Measurements from ENCODE around the gene PTPRM. TPM values are rescaled to one million over a fixed set of nuclear protein-coding genes. Genes with fewer than 3 reads are reported as not detected.

PTPRM gene
- total RNA-seq, 1 donor from 2014 or later: 131 TPM

GRCh38 chr18:7544686-7545085 is 22.4 kb upstream of the PTPRM start:
- no peak overlapping the region for H3K27ac Mint-ChIP-seq (ENCODE audit: unreplicated experiment)
- H3K27me3 Mint-ChIP-seq (ENCODE audit: low read depth): peaks cover 3% of the 10 kb centered on the region
- H3K4me3 Mint-ChIP-seq (ENCODE audit: unreplicated experiment): no peak overlapping the region
- H3K9me3 Mint-ChIP-seq (ENCODE audit: low read depth): no peaks in the 10 kb centered on the region
- no peaks in the 10 kb centered on the region for H3K4me1 Mint-ChIP-seq (ENCODE audit: low read depth)
- no peak for DNase-seq (ENCODE audit: low spot score)
- H3K36me3 Mint-ChIP-seq (ENCODE audit: low read depth): no peaks in the 10 kb centered on the region
- no peak for TF ChIP-seq CTCF (IDR thresholded peaks at IDR 0.05)

- Mint-ChIP-seq H3K9me3 (ENCODE audit: low read depth) (no peaks in the 10 kb centered on the region), H3K4me1 (ENCODE audit: low read depth) (no peaks in the 10 kb centered on the region), H3K27me3 (ENCODE audit: low read depth) (peaks cover 3% of the 10 kb centered on the region), H3K27ac (ENCODE audit: unreplicated experiment) (no peak overlapping the region), H3K36me3 (ENCODE audit: low read depth) (no peaks in the 10 kb centered on the region), H3K4me3 (ENCODE audit: unreplicated experiment) (no peak overlapping the region)
- no peak for TF ChIP-seq CTCF (IDR thresholded peaks at IDR 0.05)
- no peak for DNase-seq (ENCODE audit: low spot score)
Observed at GRCh38 chr18:7545734-7546133, 21.4 kb upstream of the PTPRM start.

- Mint-ChIP-seq H3K36me3 (ENCODE audit: low read depth) (no peaks in the 10 kb centered on the region), H3K27me3 (ENCODE audit: low read depth) (peaks cover 3% of the 10 kb centered on the region), H3K4me3 (ENCODE audit: unreplicated experiment) (no peak overlapping the region), H3K9me3 (ENCODE audit: low read depth) (peaks cover 2% of the 10 kb centered on the region), H3K27ac (ENCODE audit: unreplicated experiment) (no peak overlapping the region), H3K4me1 (ENCODE audit: low read depth) (no peaks in the 10 kb centered on the region)
- DNase-seq (ENCODE audit: low spot score): no peak
- no peak for TF ChIP-seq CTCF (IDR thresholded peaks at IDR 0.05)
Observed at GRCh38 chr18:7548221-7548620, 18.9 kb upstream of the PTPRM start.

GRCh38 chr18:7548721-7549120 is 18.4 kb upstream of the PTPRM start:
- Mint-ChIP-seq H3K27ac (ENCODE audit: unreplicated experiment) (no peak overlapping the region), H3K9me3 (ENCODE audit: low read depth) (peaks cover 2% of the 10 kb centered on the region), H3K4me1 (ENCODE audit: low read depth) (no peaks in the 10 kb centered on the region), H3K27me3 (ENCODE audit: low read depth) (peaks cover 3% of the 10 kb centered on the region), H3K36me3 (ENCODE audit: low read depth) (no peaks in the 10 kb centered on the region), H3K4me3 (ENCODE audit: unreplicated experiment) (no peak overlapping the region)
- no peak for TF ChIP-seq CTCF (IDR thresholded peaks at IDR 0.05)
- no peak for DNase-seq (ENCODE audit: low spot score)

- Mint-ChIP-seq H3K27me3 (ENCODE audit: low read depth) (no peaks in the 10 kb centered on the region), H3K4me3 (ENCODE audit: unreplicated experiment) (no peak overlapping the region), H3K4me1 (ENCODE audit: low read depth) (peaks cover 6% of the 10 kb centered on the region), H3K9me3 (ENCODE audit: low read depth) (peaks cover 7% of the 10 kb centered on the region), H3K27ac (ENCODE audit: unreplicated experiment) (no peak overlapping the region), H3K36me3 (ENCODE audit: low read depth) (peaks cover 2% of the 10 kb centered on the region)
- no peak for DNase-seq (ENCODE audit: low spot score)
- TF ChIP-seq CTCF (IDR thresholded peaks at IDR 0.05): no peak
Observed at GRCh38 chr18:7557973-7558372, 9.1 kb upstream of the PTPRM start.
